Stimulated activated effector memory CD8-positive, alpha-beta T cell treated with anti-CD3 and anti-CD28 coated beads, Interleukin-12 subunit alpha, Interleukin-12 subunit beta, amount 100 ng/mL, for 72 hours (primary cell): ENCODE measurements around the gene TMEM63A.
"Not testable (repeated sequence)": the region's sequence is repeated elsewhere in the genome, so short reads cannot be mapped to it uniquely, and the experiment has no call there.

ENCODE experiments used
- ATAC-seq: fragments of 150-1000 bp; cut with Tn5 transposase; 2 replicates; pipeline ENCODE4 v1.10.0; 2021
- DNase-seq, 2 donors: peaks; one replicate each; pipeline ENCODE4 v3.0.0; 2021 to 2022; ENCODE audit warnings: low spot score in 2 of 2
- H3K27ac Mint-ChIP-seq: one replicate; pipeline ENCODE4 v1.8.0; 2022; ENCODE audit warnings: mild to moderate bottlenecking, mixed read lengths
- H3K36me3 Mint-ChIP-seq: one replicate; pipeline ENCODE4 v1.8.0; 2022; ENCODE audit warnings: mild to moderate bottlenecking, mixed read lengths
- H3K4me1 Mint-ChIP-seq: one replicate; pipeline ENCODE4 v1.8.0; 2022; ENCODE audit warnings: mixed read lengths
- H3K4me3 Mint-ChIP-seq: one replicate; pipeline ENCODE4 v1.8.0; 2022; ENCODE audit warnings: mild to moderate bottlenecking, mixed read lengths
- H3K9me3 Mint-ChIP-seq: one replicate; pipeline ENCODE4 v1.8.0; 2022; ENCODE audit warnings: mixed read lengths

Gene TMEM63A

DNA sequence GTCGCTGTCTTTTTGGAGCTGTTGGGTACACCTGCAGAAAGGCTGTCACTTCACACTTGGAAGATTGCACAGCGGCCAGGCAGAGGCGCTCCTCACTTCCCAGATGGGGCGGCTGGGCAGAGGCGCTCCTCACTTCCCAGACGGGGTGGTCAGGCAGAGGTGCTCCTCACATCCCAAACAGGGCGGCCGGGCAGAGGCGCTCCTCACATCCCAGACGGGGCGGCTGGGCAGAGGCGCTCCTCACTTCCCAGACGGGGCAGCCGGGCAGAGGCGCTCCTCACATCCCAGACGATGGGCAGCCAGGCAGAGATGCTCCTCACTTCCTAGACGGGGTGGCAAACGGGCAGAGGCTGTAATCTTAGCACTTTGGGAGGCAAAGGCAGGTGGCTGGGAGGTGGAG is 86.1 kb downstream of the TMEM63A start:
- not testable (repeated sequence) for ATAC-seq, H3K27ac Mint-ChIP-seq, H3K4me1 Mint-ChIP-seq, H3K9me3 Mint-ChIP-seq, DNase-seq, H3K4me3 Mint-ChIP-seq
- peaks cover 12% of the 10 kb centered on the region for H3K36me3 Mint-ChIP-seq
